Neural crest cell (in vitro differentiated cells): Measurements from ENCODE around the gene SNX32. TPM values are rescaled to one million over a fixed set of nuclear protein-coding genes. Genes with fewer than 3 reads are reported as not detected.

Experiments
- DNase-seq: peaks from one replicate; pipeline ENCODE4 v3.0.0; 2021; ENCODE audit warnings: low read depth, mixed read lengths, low spot score
- H3K27ac Mint-ChIP-seq: one replicate; pipeline ENCODE4 v1.8.0; 2021; ENCODE audit warnings: mild to moderate bottlenecking, mixed read lengths; ENCODE audit not compliant: unreplicated experiment
- H3K27me3 Mint-ChIP-seq: 2 replicates; pipeline ENCODE4 v1.8.0; 2021; ENCODE audit warnings: low read depth, mild to moderate bottlenecking, mixed read lengths
- H3K36me3 Mint-ChIP-seq: 2 replicates; pipeline ENCODE4 v1.8.0; 2021; ENCODE audit warnings: low read depth, mild to moderate bottlenecking, mixed read lengths
- H3K4me1 Mint-ChIP-seq: 2 replicates; pipeline ENCODE4 v1.8.0; 2021; ENCODE audit warnings: mixed read lengths
- H3K4me3 Mint-ChIP-seq: one replicate; pipeline ENCODE4 v1.8.0; 2021; ENCODE audit warnings: mild to moderate bottlenecking, mixed read lengths
- H3K9me3 Mint-ChIP-seq: 2 replicates; pipeline ENCODE4 v1.8.0; 2021; ENCODE audit warnings: mixed read lengths
- total RNA-seq: library from RNA; stranded (reverse); gene quantifications from 2 replicates; pipeline ENCODE4 v1.2.1, GENCODE V29; 2021
- TF ChIP-seq, protein P1 (sequence below): fragments of 200-600 bp; sonication (generic); conservative IDR thresholded peaks from 2 replicates; pipeline ENCODE4 v1.5.0; 2021; ENCODE audit warnings: antibody characterized with exemption, mild to moderate bottlenecking

Gene SNX32
- total RNA-seq, 1 donor from 2014 or later = 1.9 TPM

DNA sequence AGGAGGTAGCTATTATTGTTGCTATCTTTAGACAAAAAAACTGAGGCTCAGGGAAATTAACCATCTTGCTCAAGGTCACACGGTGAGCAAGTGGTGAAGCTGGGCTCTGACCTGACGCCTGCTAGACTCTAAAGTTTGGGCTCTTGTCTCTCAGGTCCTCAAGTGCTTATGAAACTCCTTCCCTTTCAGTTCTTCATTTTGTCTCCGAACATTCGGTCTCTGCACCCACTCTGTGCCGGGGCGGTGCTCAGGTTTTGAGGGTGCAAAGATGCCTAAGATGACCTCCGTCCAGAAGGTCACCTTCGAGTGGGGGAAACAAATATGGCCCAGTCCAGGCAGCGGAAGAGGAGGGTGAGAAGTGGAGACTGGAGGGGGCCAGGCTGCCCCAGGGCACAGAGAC, 30.9 kb upstream of the SNX32 start:
- H3K9me3 Mint-ChIP-seq = no peaks in the 10 kb centered on the region
- H3K4me3 Mint-ChIP-seq = no peak overlapping the region
- H3K27ac Mint-ChIP-seq = peak overlapping the region; percentile 87
- H3K36me3 Mint-ChIP-seq = no peaks in the 10 kb centered on the region
- no peaks in the 10 kb centered on the region for H3K4me1 Mint-ChIP-seq
- TF ChIP-seq, protein P1, sequence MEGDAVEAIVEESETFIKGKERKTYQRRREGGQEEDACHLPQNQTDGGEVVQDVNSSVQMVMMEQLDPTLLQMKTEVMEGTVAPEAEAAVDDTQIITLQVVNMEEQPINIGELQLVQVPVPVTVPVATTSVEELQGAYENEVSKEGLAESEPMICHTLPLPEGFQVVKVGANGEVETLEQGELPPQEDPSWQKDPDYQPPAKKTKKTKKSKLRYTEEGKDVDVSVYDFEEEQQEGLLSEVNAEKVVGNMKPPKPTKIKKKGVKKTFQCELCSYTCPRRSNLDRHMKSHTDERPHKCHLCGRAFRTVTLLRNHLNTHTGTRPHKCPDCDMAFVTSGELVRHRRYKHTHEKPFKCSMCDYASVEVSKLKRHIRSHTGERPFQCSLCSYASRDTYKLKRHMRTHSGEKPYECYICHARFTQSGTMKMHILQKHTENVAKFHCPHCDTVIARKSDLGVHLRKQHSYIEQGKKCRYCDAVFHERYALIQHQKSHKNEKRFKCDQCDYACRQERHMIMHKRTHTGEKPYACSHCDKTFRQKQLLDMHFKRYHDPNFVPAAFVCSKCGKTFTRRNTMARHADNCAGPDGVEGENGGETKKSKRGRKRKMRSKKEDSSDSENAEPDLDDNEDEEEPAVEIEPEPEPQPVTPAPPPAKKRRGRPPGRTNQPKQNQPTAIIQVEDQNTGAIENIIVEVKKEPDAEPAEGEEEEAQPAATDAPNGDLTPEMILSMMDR = no peak
- H3K27me3 Mint-ChIP-seq = peaks cover 21% of the 10 kb centered on the region
- DNase-seq = no peak

DNA sequence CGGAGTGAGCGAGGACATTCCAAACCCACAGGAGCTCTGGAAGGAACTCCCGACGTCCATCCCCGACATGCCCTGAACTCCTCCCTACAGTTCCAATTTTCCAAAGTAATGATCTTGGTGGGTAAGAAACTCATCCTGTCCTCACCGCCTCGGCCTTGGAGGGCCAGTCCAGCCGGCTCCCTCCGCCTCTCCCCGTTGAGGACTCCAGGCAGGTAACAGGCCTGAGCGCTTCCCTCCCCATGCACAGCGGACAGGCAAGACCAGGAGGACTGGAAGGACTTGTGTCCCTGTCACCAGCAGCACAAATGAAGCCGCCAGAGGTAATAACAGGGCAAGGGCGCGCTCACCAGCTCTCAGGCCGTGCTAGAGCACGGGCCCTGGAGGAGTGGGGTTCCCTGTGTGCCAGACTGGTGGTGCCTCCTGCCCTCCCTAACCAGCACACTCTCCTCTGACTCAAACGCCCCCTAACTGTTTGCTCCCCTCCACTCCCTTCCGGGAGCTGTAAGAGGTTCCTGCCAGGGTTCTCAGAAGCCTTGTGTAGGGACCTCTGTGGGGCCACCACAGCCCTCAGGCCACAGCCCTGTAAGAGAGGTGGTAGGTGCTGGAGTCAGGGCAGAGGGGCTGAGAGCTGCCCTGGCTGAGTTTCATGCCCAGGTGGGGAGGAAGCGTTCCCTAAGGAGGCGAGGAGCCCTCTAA, 29.8 kb upstream of the SNX32 start:
- TF ChIP-seq, protein P1 = no peak
- Mint-ChIP-seq H3K27me3 (peaks cover 28% of the 10 kb centered on the region), H3K4me3 (no peak overlapping the region), H3K36me3 (no peaks in the 10 kb centered on the region), H3K4me1 (no peaks in the 10 kb centered on the region), H3K27ac (no peak overlapping the region), H3K9me3 (no peaks in the 10 kb centered on the region)
- no peak for DNase-seq

DNA sequence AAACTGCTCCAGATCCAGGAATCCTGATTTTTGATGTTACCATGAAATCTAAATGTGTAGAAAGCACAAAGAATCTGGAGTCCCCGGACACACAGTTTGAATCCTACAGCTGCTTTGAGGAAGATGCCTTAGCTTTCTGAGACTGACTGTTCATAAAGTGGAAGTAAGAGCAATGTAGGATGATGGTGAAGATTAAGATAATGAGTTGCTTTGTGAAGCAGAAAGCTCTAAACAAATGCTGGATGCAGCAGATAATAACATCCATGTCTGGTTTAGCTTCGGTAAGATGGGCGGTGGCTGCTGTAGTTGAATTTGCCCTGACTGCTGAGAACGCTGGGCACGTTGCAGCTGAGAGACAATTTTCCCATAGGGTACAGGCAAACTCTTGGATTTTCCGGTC, 26.8 kb upstream of the SNX32 start:
- H3K27me3 Mint-ChIP-seq = peaks cover 31% of the 10 kb centered on the region
- no peak for DNase-seq
- no peak overlapping the region for H3K27ac Mint-ChIP-seq
- no peaks in the 10 kb centered on the region for H3K9me3 Mint-ChIP-seq
- TF ChIP-seq, protein P1 = no peak
- no peaks in the 10 kb centered on the region for H3K4me1 Mint-ChIP-seq
- H3K36me3 Mint-ChIP-seq = no peaks in the 10 kb centered on the region
- H3K4me3 Mint-ChIP-seq = no peak overlapping the region

DNA sequence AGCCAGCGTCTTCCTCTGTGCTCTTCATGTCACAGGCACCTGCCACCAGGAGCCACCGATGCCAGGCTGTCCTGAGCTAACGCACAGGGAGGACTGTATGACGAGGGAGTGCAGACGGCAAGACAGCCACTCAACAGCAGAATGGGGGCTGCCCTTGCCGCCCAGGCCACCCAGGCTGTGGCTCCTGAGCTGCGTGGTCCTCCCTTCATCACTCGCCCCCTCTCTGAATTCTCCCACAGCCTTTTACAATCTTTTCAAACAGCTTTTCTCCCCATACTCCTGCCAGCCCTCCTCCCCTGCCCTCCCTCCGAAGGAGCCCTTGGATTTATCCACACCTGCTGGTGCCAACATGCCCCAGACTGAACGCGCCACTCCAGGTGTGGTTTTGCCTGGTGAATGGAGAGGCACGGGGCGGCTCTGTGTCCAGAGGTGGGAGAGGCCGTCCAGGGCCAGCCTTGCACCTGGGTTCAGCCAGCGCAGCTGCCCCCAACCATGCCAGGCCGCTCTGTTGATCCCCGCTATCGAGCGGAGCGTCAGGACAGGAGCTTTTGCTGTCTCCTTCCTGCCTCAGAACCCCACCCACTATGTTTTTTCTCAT, 24.9 kb upstream of the SNX32 start:
- Mint-ChIP-seq H3K27ac (no peak overlapping the region), H3K9me3 (no peaks in the 10 kb centered on the region), H3K4me1 (no peaks in the 10 kb centered on the region), H3K4me3 (no peak overlapping the region), H3K36me3 (no peaks in the 10 kb centered on the region), H3K27me3 (peaks cover 25% of the 10 kb centered on the region)
- no peak for DNase-seq
- TF ChIP-seq, protein P1 = no peak

DNA sequence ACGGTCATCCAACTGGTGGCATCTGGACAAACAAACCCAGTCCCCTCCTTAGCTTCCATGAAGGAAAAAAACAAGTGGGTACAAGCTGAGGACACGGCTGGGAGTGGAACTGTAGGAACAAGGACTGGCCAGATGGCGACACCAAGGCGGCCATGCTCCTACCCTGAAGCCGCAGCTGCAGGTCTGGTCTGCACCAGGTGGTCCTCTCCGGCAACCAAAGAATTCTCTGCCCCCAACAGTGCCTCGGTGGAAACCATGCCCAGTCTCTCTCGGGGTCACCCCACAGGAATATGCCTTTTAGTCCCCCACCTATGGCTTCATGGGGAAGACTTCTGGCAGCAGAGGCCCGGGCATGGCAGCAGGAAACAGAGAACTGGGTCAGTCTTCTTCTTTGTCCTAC, 24.3 kb upstream of the SNX32 start:
- peaks cover 19% of the 10 kb centered on the region for H3K27me3 Mint-ChIP-seq
- TF ChIP-seq, protein P1 = no peak
- H3K4me3 Mint-ChIP-seq = no peak overlapping the region
- DNase-seq = no peak
- H3K9me3 Mint-ChIP-seq = no peaks in the 10 kb centered on the region
- H3K36me3 Mint-ChIP-seq = no peaks in the 10 kb centered on the region
- no peak overlapping the region for H3K27ac Mint-ChIP-seq
- H3K4me1 Mint-ChIP-seq = peaks cover 2% of the 10 kb centered on the region
